ENCODE measurements around the gene C3orf18. TPM values are rescaled to one million over a fixed set of nuclear protein-coding genes. Genes with fewer than 3 reads are reported as not detected.

C3orf18 gene
- polyA plus RNA-seq, 1 donor (not counting 4 experiments of a cell fraction or from before 2014, with no cell fraction given), result 1.4 TPM

GRCh38 chr3:50587373-50587772 lies 19.8 kb upstream of the C3orf18 start:
- H3K4me3 ChIP-seq (ENCODE audit: control insufficient read depth in 2 of 3, extremely low read depth in 1 of 3, insufficient read depth in 2 of 3, low read depth in 1 of 3, low read length in 3 of 3), result no peak overlapping the region
- H2AFZ ChIP-seq (ENCODE audit: control insufficient read depth, low read length), result no peak overlapping the region
- no peak overlapping the region for H3K9ac ChIP-seq (ENCODE audit: control insufficient read depth, extremely low read depth, insufficient read depth, low read length)
- no peaks in the 10 kb centered on the region for H4K20me1 ChIP-seq (ENCODE audit: control insufficient read depth, extremely low read depth, insufficient read depth, low read length)
- peaks cover 25% of the 10 kb centered on the region for H3K4me1 ChIP-seq (ENCODE audit: control insufficient read depth, extremely low read depth, insufficient read depth, low read length)
- FAIRE-seq (no peak), DNase-seq (ENCODE audit: low read depth, low spot score) (no peak)
- H3K4me2 ChIP-seq (ENCODE audit: control insufficient read depth, extremely low read depth, insufficient read depth, low read depth, low read length), result no peak overlapping the region
- H3K79me2 ChIP-seq (ENCODE audit: control insufficient read depth, insufficient read depth, low read length), result no peaks in the 10 kb centered on the region
- H3K36me3 ChIP-seq (ENCODE audit: control insufficient read depth in 2 of 2, extremely low read depth in 1 of 2, insufficient read depth in 2 of 2, low read length in 2 of 2), result peaks cover 0 to 4% of the 10 kb centered on the region in 2 experiments
- no peaks in the 10 kb centered on the region for H3K27me3 ChIP-seq (ENCODE audit: control insufficient read depth, extremely low read depth, insufficient read depth, low read length)
- no peaks in the 10 kb centered on the region for H3K9me3 ChIP-seq (ENCODE audit: control insufficient read depth, low read depth, low read length)
- dilution Hi-C loops (cut with MboI; ENCODE audit: extremely low pct_ligation_motif_present, low sequenced_read_pairs), result no loop called here
- no peak for TF ChIP-seq EZH2 (IDR thresholded peaks at IDR 0.05; ENCODE audit: low read length)
- TF ChIP-seq, protein P1, sequence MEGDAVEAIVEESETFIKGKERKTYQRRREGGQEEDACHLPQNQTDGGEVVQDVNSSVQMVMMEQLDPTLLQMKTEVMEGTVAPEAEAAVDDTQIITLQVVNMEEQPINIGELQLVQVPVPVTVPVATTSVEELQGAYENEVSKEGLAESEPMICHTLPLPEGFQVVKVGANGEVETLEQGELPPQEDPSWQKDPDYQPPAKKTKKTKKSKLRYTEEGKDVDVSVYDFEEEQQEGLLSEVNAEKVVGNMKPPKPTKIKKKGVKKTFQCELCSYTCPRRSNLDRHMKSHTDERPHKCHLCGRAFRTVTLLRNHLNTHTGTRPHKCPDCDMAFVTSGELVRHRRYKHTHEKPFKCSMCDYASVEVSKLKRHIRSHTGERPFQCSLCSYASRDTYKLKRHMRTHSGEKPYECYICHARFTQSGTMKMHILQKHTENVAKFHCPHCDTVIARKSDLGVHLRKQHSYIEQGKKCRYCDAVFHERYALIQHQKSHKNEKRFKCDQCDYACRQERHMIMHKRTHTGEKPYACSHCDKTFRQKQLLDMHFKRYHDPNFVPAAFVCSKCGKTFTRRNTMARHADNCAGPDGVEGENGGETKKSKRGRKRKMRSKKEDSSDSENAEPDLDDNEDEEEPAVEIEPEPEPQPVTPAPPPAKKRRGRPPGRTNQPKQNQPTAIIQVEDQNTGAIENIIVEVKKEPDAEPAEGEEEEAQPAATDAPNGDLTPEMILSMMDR (optimal IDR thresholded peaks at IDR 0.05 in 1 of 3, IDR thresholded peaks at IDR 0.05 in 1 of 3, conservative IDR thresholded peaks at IDR 0.05 in 1 of 3; ENCODE audit: extremely low read depth in 1 of 3, insufficient read depth in 2 of 3, low read length in 3 of 3), result no peak
- no peaks in the 10 kb centered on the region for H3K9me1 ChIP-seq (ENCODE audit: control insufficient read depth, extremely low read depth, insufficient read depth, low read length)
- no peak overlapping the region for H3K27ac ChIP-seq (ENCODE audit: control insufficient read depth, insufficient read depth, low read length)

- no peak overlapping the region for H3K9ac ChIP-seq (ENCODE audit: control insufficient read depth, extremely low read depth, insufficient read depth, low read length)
- peaks cover 20% of the 10 kb centered on the region for H3K4me1 ChIP-seq (ENCODE audit: control insufficient read depth, extremely low read depth, insufficient read depth, low read length)
- TF ChIP-seq EZH2 (IDR thresholded peaks at IDR 0.05; ENCODE audit: low read length), result no peak
- TF ChIP-seq, protein P1 (optimal IDR thresholded peaks at IDR 0.05 in 1 of 3, IDR thresholded peaks at IDR 0.05 in 1 of 3, conservative IDR thresholded peaks at IDR 0.05 in 1 of 3; ENCODE audit: extremely low read depth in 1 of 3, insufficient read depth in 2 of 3, low read length in 3 of 3), result no peak
- H3K79me2 ChIP-seq (ENCODE audit: control insufficient read depth, insufficient read depth, low read length), result no peaks in the 10 kb centered on the region
- DNase-seq (ENCODE audit: low read depth, low spot score) (no peak), FAIRE-seq (no peak)
- no peak overlapping the region for H3K4me2 ChIP-seq (ENCODE audit: control insufficient read depth, extremely low read depth, insufficient read depth, low read depth, low read length)
- H3K36me3 ChIP-seq (ENCODE audit: control insufficient read depth in 2 of 2, extremely low read depth in 1 of 2, insufficient read depth in 2 of 2, low read length in 2 of 2), result peaks cover 0 to 6% of the 10 kb centered on the region in 2 experiments
- H3K27me3 ChIP-seq (ENCODE audit: control insufficient read depth, extremely low read depth, insufficient read depth, low read length), result no peaks in the 10 kb centered on the region
- no peaks in the 10 kb centered on the region for H3K9me3 ChIP-seq (ENCODE audit: control insufficient read depth, low read depth, low read length)
- H4K20me1 ChIP-seq (ENCODE audit: control insufficient read depth, extremely low read depth, insufficient read depth, low read length), result no peaks in the 10 kb centered on the region
- H2AFZ ChIP-seq (ENCODE audit: control insufficient read depth, low read length), result no peak overlapping the region
- dilution Hi-C loops (cut with MboI; ENCODE audit: extremely low pct_ligation_motif_present, low sequenced_read_pairs), result no loop called here
- H3K4me3 ChIP-seq (ENCODE audit: control insufficient read depth in 2 of 3, extremely low read depth in 1 of 3, insufficient read depth in 2 of 3, low read depth in 1 of 3, low read length in 3 of 3), result no peak overlapping the region
- H3K27ac ChIP-seq (ENCODE audit: control insufficient read depth, insufficient read depth, low read length), result no peak overlapping the region
- no peaks in the 10 kb centered on the region for H3K9me1 ChIP-seq (ENCODE audit: control insufficient read depth, extremely low read depth, insufficient read depth, low read length)
Observed at GRCh38 chr3:50586763-50587070, 19.2 kb upstream of the C3orf18 start.

All from keratinocyte (primary cell).